GM12878 (cell line): Measurements from ENCODE around the gene ZDHHC3. TPM values are rescaled to one million over a fixed set of nuclear protein-coding genes. Genes with fewer than 3 reads are reported as not detected.

Source experiments
- ATAC-seq: fragments of 200-7000 bp; cut with Tn5 transposase; 3 replicates; pipeline ENCODE4 v1.9.1; 2020; ENCODE audit warnings: mild to moderate bottlenecking, moderate library complexity
- BruUV-seq: library from RNA; stranded (reverse); fragments of 400-500 nt; replicated peaks from 2 replicates; lab custom pipeline; 2021; lab: Mats Ljungman, UMichigan
- CTCF ChIA-PET: fragments of 300-600 bp; sonication (Branson Sonifier 250); formaldehyde crosslinking; extraction: SDS; loops from one replicate; lab custom pipeline; 2021; ENCODE audit warnings: inconsistent platforms; lab: Yijun Ruan, JAX
- POLR2A ChIA-PET: fragments of 350-600 bp; formaldehyde crosslinking; extraction: SDS; loops from one replicate; lab custom pipeline; 2021; ENCODE audit warnings: inconsistent platforms; lab: Charles Lee
- RAD21 ChIA-PET: fragments of 300-600 bp; sonication (Branson Sonifier 250); formaldehyde crosslinking; loops from one replicate; lab custom pipeline; 2023; ENCODE audit warnings: antibody characterized with exemption; ENCODE audit not compliant: unreplicated experiment; lab: Charles Lee
- SMC1A ChIA-PET: fragments of 300-600 bp; sonication (Branson Sonifier 250); formaldehyde crosslinking; loops from one replicate; lab custom pipeline; 2023; ENCODE audit not compliant: unreplicated experiment, uncharacterized antibody; lab: Charles Lee
- DNase-seq: peaks from one replicate; pipeline ENCODE4 v3.0.0-alpha.2; 2011; ENCODE audit warnings: low read depth, low spot score
- FAIRE-seq: peaks from 3 replicates; lab custom pipeline; 2011; peaks lifted over from hg19 to GRCh38; lab: Jason Lieb, UNC
- H2AFZ ChIP-seq: 2 replicates; pipeline ENCODE4 v1.6.0; 2011; ENCODE audit warnings: low read depth, low read length, control low read depth; ENCODE audit not compliant: control insufficient read depth
- H3K27ac ChIP-seq: 2 replicates; pipeline ENCODE4 v1.5.1; 2011; ENCODE audit warnings: control low read depth; ENCODE audit not compliant: control insufficient read depth, insufficient read depth
- H3K27me3 ChIP-seq, 2 experiments: replicated peaks in 1 of 2; 2 replicates each; pipeline versions ENCODE4 v1.6.0 to v1.6.1; 2011; ENCODE audit warnings: low read length in 1 of 2; ENCODE audit not compliant: control insufficient read depth in 2 of 2, insufficient read depth in 2 of 2
- H3K36me3 ChIP-seq, 2 experiments: 2 replicates each; pipeline ENCODE4 v1.5.1; 2011; ENCODE audit warnings: low read length in 1 of 2; ENCODE audit not compliant: control insufficient read depth in 2 of 2, insufficient read depth in 2 of 2
- H3K4me1 ChIP-seq: 2 replicates; pipeline ENCODE4 v1.6.1; 2011; ENCODE audit warnings: mild to moderate bottlenecking, low read length, moderate library complexity, mixed read lengths; ENCODE audit not compliant: control insufficient read depth, insufficient read depth
- H3K4me2 ChIP-seq: 2 replicates; pipeline ENCODE4 v1.6.0; 2011; ENCODE audit warnings: control low read depth; ENCODE audit not compliant: control insufficient read depth, insufficient read depth
- H3K4me3 ChIP-seq: fragments of 200-600 bp; sonication (generic); 2 replicates; pipeline ENCODE4 v1.5.1; 2016
- H3K79me2 ChIP-seq: 2 replicates; pipeline ENCODE4 v1.6.0; 2011; ENCODE audit warnings: low read length; ENCODE audit not compliant: control insufficient read depth, insufficient read depth
- H3K9ac ChIP-seq: 2 replicates; pipeline ENCODE4 v1.8.0; 2011; ENCODE audit warnings: low read length, control low read depth, mixed read lengths; ENCODE audit not compliant: control insufficient read depth, insufficient read depth
- H3K9me3 ChIP-seq: replicated peaks from 3 replicates; pipeline ENCODE4 v1.5.1; 2011; ENCODE audit warnings: mild to moderate bottlenecking, low read length; ENCODE audit not compliant: control insufficient read depth, insufficient read depth
- H4K20me1 ChIP-seq: 2 replicates; pipeline ENCODE4 v1.6.0; 2011; ENCODE audit not compliant: control insufficient read depth, insufficient read depth
- ASH2L ChIP-seq: fragments of 300-600, 200-600 bp; sonication (generic); IDR thresholded peaks from 2 replicates; pipeline ENCODE4 v1.6.1; 2017; ENCODE audit warnings: low read depth, mild to moderate bottlenecking, borderline replicate concordance
- CBX3 ChIP-seq: fragments of 200-600 bp; sonication (generic); IDR thresholded peaks from 2 replicates; pipeline ENCODE4 v1.6.1; 2016; ENCODE audit warnings: low read depth, borderline replicate concordance
- CBX5 ChIP-seq: sonication (generic); IDR thresholded peaks from 2 replicates; pipeline ENCODE4 v1.6.1; 2016; ENCODE audit warnings: low read depth, moderate library complexity, mild to moderate bottlenecking, inconsistent platforms
- FOS ChIP-seq: IDR thresholded peaks from 3 replicates; pipeline ENCODE4 v1.6.1; 2011; ENCODE audit warnings: borderline replicate concordance; ENCODE audit not compliant: insufficient read length; ENCODE audit errors: extremely low read depth
- KDM1A ChIP-seq: fragments of 200-600 bp; sonication (generic); IDR thresholded peaks from 2 replicates; pipeline ENCODE4 v1.6.1; 2016; ENCODE audit warnings: borderline replicate concordance
- MXI1 ChIP-seq: fragments of 150-350 bp; IDR thresholded peaks from 2 replicates; pipeline ENCODE4 v1.6.1; 2011; ENCODE audit warnings: low read depth, mild to moderate bottlenecking, inconsistent platforms, low read length, improper control_type of control experiment
- PAX5 ChIP-seq: IDR thresholded peaks from 2 replicates; pipeline ENCODE4 v1.6.1; 2011; ENCODE audit warnings: low read depth, low read length, borderline replicate concordance
- RCOR1 ChIP-seq: conservative IDR thresholded peaks from 2 replicates; pipeline ENCODE4 v1.6.1; 2012; ENCODE audit warnings: low read depth, low read length, improper control_type of control experiment
- ZNF217 ChIP-seq: fragments of 450-650 bp; IDR thresholded peaks from 2 replicates; pipeline ENCODE4 v1.6.1; 2017; ENCODE audit warnings: antibody characterized with exemption, mild to moderate bottlenecking
- ZZZ3 ChIP-seq: IDR thresholded peaks from 2 replicates; pipeline ENCODE4 v1.6.1; 2011; ENCODE audit warnings: low read depth; ENCODE audit not compliant: control insufficient read depth, insufficient read length
- WGBS: methylation state at CpG from one replicate; pipeline ENCODE4 v1.1.6; 2016; ENCODE audit warnings: low lambda C conversion rate; ENCODE audit not compliant: insufficient replicate concordance, insufficient coverage; ENCODE audit errors: missing lambda C conversion rate; 5-methylcytosine and 5-hydroxymethylcytosine counted together
- in situ Hi-C: fragments of 300-500 bp; cut with MboI; formaldehyde crosslinking; loops from 9 replicates; pipeline ENCODE4 v1.14.3; 2018; ENCODE audit warnings: mixed read lengths
- intact Hi-C: fragments of 100-400 bp; cut with micrococcal nuclease; formaldehyde crosslinking; loops from one replicate; pipeline ENCODE4 v1.14.2; 2022; ENCODE audit not compliant: unreplicated experiment
- polyA plus RNA-seq, 11 experiments: library from polyadenylated mRNA; depleted of rRNA in 4 of 11; unstranded in 6 of 11; stranded (reverse) in 5 of 11; fragments of >200 nt; fragmentation: Nextera tagmentation in 4 of 11; fragmentation: Illumina TruSeq in 1 of 11; extraction: Ambion mirVana in 4 of 11; extraction: Trizol in 1 of 11; gene quantifications; 1 replicate in 1 of 11; 2 replicates in 10 of 11; pipeline versions ENCODE4 v1.2.1 to v1.2.3, GENCODE V29; 2011 to 2016; ENCODE audit warnings: inconsistent platforms in 2 of 11, missing spikeins in 2 of 11, low read depth in 1 of 11
- total RNA-seq, 4 experiments: library from RNA; depleted of rRNA in 3 of 4; stranded (reverse); fragments of >200 nt in 3 of 4; fragmentation: Illumina TruSeq in 1 of 4; extraction: Trizol in 1 of 4; gene quantifications; 2 replicates each; pipeline versions ENCODE4 v1.2.1 to v1.2.3, GENCODE V29; 2013 to 2021
- TF ChIP-seq, protein P1 (sequence below): fragments of 150-350 bp; IDR thresholded peaks from 2 replicates; pipeline ENCODE4 v1.6.1; 2016; ENCODE audit warnings: low read depth, low read length
- TF ChIP-seq, protein P2 (sequence below): fragments of 450-650 bp; IDR thresholded peaks from 2 replicates; pipeline ENCODE4 v1.6.1; 2017; ENCODE audit warnings: mild to moderate bottlenecking, low read depth, inconsistent platforms; ENCODE audit not compliant: poor library complexity, severe bottlenecking
- TF ChIP-seq, protein P3 (sequence below): fragments of 450-650 bp; IDR thresholded peaks from 2 replicates; pipeline ENCODE4 v1.6.1; 2018; ENCODE audit warnings: mild to moderate bottlenecking, low read depth, moderate library complexity; ENCODE audit not compliant: partially characterized antibody
- TF ChIP-seq, protein P4 (sequence below): fragments of 450-650 bp; conservative IDR thresholded peaks from 2 replicates; pipeline ENCODE4 v1.6.1; 2017; ENCODE audit warnings: mild to moderate bottlenecking, moderate library complexity

ZDHHC3 gene
- total and polyA plus RNA-seq, 10 of the 15 experiments (the other 5 are each of a cell fraction or from before 2014, with no cell fraction given), result 6.8 to 79.1 (median 40.8) TPM

DNA sequence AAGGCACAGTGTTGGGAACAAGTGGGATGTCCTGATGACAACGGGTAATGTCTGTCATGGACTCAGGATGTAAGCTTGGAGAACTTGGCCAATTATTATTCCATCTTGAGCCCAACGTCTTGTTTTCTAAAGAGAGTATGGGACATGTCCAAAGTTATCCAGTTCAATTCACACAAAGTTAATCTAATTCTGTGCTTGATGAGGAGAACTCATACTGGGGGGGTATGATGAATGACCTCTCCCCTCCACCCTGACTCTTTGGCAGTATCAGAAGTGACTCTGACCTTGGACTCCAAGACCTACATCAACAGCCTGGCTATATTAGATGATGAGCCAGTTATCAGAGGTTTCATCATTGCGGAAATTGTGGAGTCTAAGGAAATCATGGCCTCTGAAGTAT is 65.3 kb downstream of the ZDHHC3 start:
- 48% methylated on average over 3 of the region's 3 CpGs for WGBS
- CTCF ChIA-PET, result interaction anchor here (0.6 kb wide), 1 partner anchor 205 kb away, joined by 4 read pairs; no protein-coding TSS in a partner anchor
- SMC1A ChIA-PET, result no interaction called here
- TF ChIP-seq, protein P1, sequence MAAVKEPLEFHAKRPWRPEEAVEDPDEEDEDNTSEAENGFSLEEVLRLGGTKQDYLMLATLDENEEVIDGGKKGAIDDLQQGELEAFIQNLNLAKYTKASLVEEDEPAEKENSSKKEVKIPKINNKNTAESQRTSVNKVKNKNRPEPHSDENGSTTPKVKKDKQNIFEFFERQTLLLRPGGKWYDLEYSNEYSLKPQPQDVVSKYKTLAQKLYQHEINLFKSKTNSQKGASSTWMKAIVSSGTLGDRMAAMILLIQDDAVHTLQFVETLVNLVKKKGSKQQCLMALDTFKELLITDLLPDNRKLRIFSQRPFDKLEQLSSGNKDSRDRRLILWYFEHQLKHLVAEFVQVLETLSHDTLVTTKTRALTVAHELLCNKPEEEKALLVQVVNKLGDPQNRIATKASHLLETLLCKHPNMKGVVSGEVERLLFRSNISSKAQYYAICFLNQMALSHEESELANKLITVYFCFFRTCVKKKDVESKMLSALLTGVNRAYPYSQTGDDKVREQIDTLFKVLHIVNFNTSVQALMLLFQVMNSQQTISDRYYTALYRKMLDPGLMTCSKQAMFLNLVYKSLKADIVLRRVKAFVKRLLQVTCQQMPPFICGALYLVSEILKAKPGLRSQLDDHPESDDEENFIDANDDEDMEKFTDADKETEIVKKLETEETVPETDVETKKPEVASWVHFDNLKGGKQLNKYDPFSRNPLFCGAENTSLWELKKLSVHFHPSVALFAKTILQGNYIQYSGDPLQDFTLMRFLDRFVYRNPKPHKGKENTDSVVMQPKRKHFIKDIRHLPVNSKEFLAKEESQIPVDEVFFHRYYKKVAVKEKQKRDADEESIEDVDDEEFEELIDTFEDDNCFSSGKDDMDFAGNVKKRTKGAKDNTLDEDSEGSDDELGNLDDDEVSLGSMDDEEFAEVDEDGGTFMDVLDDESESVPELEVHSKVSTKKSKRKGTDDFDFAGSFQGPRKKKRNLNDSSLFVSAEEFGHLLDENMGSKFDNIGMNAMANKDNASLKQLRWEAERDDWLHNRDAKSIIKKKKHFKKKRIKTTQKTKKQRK, result no peak
- no peak for TF ChIP-seq ZZZ3
- no peak for TF ChIP-seq RCOR1
- TF ChIP-seq ZNF217, result no peak
- TF ChIP-seq, protein P2, sequence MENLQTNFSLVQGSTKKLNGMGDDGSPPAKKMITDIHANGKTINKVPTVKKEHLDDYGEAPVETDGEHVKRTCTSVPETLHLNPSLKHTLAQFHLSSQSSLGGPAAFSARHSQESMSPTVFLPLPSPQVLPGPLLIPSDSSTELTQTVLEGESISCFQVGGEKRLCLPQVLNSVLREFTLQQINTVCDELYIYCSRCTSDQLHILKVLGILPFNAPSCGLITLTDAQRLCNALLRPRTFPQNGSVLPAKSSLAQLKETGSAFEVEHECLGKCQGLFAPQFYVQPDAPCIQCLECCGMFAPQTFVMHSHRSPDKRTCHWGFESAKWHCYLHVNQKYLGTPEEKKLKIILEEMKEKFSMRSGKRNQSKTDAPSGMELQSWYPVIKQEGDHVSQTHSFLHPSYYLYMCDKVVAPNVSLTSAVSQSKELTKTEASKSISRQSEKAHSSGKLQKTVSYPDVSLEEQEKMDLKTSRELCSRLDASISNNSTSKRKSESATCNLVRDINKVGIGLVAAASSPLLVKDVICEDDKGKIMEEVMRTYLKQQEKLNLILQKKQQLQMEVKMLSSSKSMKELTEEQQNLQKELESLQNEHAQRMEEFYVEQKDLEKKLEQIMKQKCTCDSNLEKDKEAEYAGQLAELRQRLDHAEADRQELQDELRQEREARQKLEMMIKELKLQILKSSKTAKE, result no peak
- TF ChIP-seq CBX3, result no peak
- no peak for TF ChIP-seq CBX5
- no peak for TF ChIP-seq PAX5
- no peak for TF ChIP-seq FOS
- TF ChIP-seq, protein P3, sequence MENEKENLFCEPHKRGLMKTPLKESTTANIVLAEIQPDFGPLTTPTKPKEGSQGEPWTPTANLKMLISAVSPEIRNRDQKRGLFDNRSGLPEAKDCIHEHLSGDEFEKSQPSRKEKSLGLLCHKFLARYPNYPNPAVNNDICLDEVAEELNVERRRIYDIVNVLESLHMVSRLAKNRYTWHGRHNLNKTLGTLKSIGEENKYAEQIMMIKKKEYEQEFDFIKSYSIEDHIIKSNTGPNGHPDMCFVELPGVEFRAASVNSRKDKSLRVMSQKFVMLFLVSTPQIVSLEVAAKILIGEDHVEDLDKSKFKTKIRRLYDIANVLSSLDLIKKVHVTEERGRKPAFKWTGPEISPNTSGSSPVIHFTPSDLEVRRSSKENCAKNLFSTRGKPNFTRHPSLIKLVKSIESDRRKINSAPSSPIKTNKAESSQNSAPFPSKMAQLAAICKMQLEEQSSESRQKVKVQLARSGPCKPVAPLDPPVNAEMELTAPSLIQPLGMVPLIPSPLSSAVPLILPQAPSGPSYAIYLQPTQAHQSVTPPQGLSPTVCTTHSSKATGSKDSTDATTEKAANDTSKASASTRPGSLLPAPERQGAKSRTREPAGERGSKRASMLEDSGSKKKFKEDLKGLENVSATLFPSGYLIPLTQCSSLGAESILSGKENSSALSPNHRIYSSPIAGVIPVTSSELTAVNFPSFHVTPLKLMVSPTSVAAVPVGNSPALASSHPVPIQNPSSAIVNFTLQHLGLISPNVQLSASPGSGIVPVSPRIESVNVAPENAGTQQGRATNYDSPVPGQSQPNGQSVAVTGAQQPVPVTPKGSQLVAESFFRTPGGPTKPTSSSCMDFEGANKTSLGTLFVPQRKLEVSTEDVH, result no peak
- TF ChIP-seq, protein P4, sequence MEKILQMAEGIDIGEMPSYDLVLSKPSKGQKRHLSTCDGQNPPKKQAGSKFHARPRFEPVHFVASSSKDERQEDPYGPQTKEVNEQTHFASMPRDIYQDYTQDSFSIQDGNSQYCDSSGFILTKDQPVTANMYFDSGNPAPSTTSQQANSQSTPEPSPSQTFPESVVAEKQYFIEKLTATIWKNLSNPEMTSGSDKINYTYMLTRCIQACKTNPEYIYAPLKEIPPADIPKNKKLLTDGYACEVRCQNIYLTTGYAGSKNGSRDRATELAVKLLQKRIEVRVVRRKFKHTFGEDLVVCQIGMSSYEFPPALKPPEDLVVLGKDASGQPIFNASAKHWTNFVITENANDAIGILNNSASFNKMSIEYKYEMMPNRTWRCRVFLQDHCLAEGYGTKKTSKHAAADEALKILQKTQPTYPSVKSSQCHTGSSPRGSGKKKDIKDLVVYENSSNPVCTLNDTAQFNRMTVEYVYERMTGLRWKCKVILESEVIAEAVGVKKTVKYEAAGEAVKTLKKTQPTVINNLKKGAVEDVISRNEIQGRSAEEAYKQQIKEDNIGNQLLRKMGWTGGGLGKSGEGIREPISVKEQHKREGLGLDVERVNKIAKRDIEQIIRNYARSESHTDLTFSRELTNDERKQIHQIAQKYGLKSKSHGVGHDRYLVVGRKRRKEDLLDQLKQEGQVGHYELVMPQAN, result no peak
- TF ChIP-seq KDM1A, result no peak
- TF ChIP-seq ASH2L, result no peak
- TF ChIP-seq MXI1, result no peak
- TF ChIP-seq, all 136 proteins: peak for 0
- intact Hi-C loops, result no loop called here
- no peak for ATAC-seq
- no peak overlapping the region for H2AFZ ChIP-seq
- RAD21 ChIA-PET, result interaction anchor here (0.6 kb wide), 1 partner anchor 132 kb away, joined by 3 read pairs; no protein-coding TSS in a partner anchor
- FAIRE-seq, result no peak
- POLR2A ChIA-PET, result no interaction called here
- H3K9me3 ChIP-seq, result no peaks in the 10 kb centered on the region; the same call in 2 of the 3 replicates
- no TSS peak for BruUV-seq
- no peak for DNase-seq
- no peaks in the 10 kb centered on the region for H4K20me1 ChIP-seq
- no peak overlapping the region for H3K27ac ChIP-seq
- no peak overlapping the region for H3K4me3 ChIP-seq
- no peaks in the 10 kb centered on the region for H3K36me3 ChIP-seq
- in situ Hi-C loops, result no loop called here
- H3K4me2 ChIP-seq, result no peak overlapping the region
- H3K27me3 ChIP-seq, result no peaks in the 10 kb centered on the region; a peak in 1 of 4 replicates
- H3K79me2 ChIP-seq, result no peaks in the 10 kb centered on the region
- H3K9ac ChIP-seq, result no peak overlapping the region
- no peaks in the 10 kb centered on the region for H3K4me1 ChIP-seq
